Stimulated activated CD4-positive, alpha-beta T cell treated with anti-CD3 and anti-CD28 coated beads, Interleukin-12 subunit alpha, Interleukin-12 subunit beta, amount 100 ng/mL, for 24 hours (primary cell): ENCODE results near the gene MALAT1.

Experiments
- DNase-seq, 2 experiments: peaks; one replicate each; pipeline ENCODE4 v3.0.0-alpha.2; 2020; ENCODE audit warnings: low read depth in 2 of 2

MALAT1 gene

DNA sequence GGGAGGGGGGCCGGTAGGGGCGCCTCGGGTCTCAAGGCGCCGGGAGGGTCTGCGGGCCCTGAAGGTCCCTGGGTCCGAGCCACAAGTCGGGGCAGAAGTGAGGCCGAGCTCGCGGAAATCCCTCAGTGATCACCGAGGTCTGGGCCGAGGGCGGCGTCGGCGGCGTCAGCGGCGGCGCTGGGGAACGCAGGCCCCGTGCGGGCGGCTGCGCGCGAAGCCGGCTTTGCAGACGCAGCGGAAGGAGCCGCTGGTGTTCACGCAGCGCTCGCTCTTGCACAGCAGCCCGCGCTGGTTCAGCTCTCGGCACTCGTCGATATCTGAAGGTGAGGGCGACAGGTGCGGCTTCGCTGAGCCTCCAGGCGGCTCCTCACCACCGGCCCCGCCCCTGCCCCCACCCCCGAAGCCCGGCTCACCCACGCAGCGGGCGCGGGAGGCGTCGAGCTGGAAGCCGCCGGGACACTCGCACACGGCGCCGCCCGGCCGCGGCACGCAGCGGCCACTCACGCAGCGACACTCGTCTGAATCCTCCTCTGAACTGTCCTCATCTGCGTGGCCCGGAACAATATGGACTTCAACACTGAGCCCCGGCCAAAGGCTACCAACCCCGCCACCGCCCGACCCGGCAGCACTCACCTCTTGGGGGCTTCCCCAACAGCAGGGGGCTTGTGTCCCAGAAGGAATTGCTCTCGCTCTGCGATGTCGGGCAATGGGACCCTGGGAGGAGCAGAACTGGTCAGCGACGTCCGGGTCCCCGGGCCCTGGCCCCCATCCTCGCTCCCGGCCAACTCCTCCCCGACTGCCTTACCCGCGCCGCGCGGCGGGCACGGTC is 40.3 kb downstream of the MALAT1 start:
- no peak for DNase-seq

DNA sequence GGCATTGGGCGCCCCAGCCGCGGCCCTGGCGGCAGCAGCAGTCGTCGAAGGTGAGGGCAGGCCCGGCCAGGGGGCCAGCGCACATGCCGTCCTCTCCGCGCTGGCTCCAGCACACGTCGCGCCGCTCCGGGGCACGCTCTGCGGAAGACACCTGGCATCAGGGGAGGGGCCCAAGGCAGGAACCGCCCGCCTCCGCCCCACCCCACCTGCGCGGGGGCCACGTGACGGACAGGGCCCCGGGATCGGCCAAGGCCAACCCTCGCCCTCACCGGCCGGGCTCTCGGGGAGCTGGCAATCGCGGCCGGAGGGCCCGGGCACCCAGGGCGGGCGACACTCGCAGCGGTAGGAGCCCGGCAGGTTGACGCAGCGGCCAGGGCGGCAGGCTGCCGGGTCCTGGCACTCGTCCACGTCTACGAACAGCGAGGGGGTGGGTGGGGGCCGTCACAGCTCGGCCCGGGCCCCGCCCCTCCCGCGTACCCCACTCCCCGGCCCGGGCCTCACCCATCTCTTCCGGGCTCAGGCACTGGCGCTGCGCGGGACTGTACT is 41.0 kb downstream of the MALAT1 start:
- DNase-seq: no peak

DNA sequence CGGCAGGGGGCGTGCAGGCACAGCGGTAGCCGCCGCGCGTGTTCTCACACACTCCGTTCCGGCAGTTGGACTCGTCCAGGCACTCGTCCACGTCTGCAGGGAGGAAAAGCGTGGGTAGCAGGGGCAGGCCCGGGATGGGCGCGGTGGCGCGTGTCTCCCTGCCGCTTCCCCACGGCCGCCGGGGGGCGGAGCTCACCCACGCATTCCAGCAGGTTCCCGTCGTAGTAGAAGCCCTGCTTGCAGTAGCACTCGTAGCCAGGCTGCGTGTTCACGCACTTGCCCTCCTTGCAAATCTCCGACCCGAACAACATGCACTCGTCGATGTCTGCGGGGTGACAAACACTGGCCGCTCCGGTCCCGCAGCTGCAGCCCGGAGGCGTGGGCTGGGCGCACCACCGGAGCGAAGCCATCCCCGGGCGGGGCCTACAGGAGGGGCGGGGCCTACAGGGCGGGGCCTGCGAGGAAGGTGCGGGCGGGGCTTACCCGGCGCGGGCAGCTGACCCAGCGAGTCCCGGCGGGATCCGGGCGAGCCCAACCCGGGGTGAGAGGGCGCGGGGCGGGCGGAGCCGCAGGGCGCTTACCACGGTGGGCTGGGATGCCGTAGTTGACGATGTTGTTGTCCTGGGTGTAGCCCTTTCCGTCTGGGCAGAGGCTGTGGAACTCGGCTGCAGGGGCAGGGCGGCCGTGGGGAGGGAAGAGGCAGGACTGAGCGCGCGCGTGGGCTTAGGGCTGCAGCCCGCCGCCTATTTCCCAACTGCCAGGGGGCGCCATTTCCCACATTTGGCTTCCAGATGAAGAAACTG is 41.6 kb downstream of the MALAT1 start:
- peak; percentile 75 to 86 for DNase-seq

DNA sequence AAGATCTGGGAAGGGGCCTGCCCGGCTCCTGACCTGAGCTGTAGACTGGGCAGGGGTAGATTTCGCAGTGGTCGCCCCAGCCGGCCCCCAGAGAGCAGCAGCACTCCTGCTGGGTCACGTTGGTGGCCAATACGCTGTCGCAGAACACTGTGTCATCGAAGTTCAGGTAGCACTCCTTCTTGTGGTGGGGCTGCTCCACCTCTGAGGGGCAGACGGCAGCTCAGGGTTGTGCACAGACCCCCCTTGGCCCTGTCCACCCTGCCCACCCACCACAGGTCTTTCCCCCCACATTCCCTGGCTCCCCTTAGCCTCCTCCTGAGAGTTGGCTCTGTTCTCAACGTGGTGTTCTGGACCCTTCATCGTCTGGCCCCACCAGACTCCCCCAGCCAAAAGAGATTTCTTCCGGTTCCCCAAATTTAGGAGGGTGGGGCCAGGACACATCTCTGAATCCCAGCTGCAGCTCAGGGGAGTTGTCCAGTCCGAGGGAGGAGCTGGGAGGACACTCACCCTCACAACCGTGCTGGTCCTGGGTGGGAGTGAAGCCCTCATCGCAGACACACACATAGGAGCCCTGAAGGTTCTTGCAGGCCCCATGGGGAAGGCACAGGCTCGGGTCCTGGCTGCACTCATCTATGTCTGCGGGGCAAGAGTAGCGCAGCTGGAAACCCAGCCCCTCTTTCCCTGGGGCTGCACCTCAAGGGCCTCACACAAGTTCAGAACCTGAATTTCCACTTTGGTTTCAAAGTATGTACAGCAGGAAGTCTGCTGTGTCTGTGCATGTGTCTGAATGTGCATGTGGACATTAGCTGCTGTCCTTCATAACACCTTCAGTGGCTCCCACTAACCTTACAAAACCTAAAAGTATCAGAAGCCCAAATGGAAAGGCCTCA is 42.5 kb downstream of the MALAT1 start:
- no peak for DNase-seq

DNA sequence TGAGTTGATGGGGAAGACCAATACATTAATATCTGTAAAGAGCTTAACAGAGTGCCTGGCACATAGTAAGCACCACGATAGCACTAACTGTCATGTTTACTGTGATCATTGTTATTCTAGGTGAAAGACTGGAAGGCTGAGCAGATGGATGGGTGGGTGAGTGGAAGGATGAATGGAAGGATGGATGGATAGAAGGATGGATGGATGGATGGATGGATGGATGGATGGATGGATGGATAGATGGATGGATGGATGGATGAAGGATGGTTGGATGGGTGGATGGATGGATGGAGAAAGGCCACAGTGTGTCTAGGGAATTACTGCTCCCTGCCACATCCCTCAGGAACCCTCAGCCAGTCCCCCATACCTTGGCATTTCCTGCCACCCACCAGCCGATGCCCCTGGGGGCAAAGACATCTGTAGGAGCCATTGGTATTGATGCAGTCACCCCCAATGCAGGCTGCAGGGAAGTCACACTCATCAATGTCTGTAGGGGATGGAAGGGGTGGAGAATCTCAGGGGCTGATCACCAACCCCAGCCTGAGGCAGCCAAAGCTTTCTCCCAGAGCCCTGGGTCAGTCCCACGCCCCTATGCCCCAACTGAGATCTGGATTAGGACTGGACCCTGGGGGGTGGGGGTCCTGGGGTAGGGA is 44.0 kb downstream of the MALAT1 start:
- DNase-seq: no peak

DNA sequence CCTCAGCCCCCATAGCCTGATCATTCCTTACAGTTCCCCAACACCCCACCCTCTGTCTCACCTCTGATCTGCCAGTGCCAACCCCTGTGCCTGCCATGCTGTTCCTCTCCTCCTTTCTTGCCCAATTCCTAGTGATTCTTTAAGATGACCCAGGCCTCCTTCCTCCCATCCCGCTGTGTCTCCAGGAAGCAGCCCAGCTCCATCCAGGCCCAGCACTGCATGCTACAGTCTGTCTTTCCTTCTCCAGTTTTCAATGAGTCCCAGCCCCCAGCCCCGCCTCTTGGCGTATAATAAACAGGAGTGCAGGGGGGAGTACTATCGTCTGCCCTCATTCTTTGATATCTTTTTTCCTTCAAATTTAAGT is 47.0 kb downstream of the MALAT1 start:
- no peak for DNase-seq

DNA sequence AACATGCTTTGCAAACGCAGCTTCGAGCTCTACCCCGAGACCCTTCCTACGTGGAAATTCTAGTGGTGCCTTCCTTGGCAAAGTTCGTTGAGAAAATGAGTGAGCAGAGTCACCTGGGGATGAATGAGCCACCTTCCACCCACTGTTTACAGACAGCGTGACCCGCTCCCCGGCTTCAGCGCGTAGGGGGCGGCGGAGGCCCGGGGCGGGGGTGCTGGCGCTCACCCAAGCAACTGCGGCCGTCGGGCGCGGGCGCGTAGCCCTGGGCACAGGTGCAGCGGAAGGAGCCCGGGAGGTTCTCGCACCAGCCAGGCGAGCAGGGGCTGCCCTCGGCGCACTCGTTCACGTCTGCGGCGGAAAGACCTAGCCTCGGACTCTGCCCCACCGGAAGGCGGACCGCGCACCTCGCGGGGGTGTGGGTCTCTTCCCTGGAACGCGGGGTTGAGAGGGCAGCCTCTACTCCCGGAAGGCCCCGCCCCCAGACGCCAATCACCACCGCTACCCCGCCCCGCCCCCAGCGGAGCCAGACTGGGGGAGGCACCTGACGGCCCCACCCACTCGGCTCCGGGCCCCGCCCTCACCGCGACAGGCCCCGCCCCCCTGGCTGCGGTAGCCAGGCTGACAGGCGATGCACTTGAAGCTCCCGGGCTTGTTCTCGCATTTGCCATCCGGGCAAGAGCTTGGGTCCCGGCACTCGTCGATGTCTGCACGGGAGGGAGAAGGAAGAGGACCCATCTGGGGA is 47.5 kb downstream of the MALAT1 start:
- DNase-seq: peak; percentile 94 to 99

DNA sequence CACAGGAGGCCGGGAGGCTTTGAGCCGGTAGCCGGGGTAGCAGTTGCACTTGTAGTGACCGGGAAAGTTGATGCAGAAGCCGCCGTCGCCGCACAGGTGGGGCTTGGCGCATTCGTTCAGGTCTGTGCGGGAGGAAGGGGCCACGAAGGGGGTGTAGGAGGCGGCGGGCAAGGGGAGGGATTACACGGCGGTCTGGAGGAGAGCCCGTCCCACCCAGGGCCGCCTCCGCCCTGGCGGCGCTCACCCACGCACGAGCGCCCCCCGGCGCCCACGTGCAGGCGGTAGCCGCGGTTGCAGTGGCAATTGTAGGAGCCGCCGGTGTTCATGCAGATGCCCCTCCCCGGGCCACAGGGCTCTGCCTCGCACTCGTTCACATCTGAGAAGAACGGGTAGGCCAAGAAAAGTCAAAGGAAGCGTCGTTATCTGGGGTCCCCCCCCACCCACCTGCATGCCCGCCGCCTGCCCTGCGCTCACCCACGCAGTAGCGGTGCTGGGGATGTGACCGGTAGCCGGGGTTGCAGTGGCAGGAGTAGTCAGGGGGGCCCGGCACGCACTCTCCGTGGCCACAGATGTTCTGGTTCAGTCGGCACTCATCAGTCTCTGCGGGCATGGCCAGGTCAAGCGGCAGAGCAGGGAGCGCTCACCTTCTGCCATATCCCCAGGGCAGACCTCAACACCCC is 48.7 kb downstream of the MALAT1 start:
- no peak for DNase-seq

DNA sequence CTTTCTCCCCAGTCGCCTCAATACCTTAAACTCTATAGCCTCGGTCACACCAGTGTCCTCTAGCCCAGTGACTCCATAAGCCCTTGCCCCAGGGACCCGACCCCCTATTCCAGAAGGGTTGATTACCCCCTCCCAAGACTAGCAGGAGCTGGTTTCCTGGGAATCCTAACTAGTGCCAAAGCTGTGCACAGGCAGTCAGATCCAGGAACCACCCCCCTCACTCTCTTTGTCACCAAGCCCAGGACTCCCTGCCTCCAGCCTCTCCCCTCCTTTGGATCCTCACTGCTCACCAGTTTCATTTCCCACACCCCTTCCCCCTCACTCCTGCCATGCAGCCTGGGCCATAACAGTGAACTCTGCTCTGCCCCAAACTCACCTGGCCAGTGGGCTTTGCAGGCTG is 49.5 kb downstream of the MALAT1 start:
- no peak for DNase-seq

DNA sequence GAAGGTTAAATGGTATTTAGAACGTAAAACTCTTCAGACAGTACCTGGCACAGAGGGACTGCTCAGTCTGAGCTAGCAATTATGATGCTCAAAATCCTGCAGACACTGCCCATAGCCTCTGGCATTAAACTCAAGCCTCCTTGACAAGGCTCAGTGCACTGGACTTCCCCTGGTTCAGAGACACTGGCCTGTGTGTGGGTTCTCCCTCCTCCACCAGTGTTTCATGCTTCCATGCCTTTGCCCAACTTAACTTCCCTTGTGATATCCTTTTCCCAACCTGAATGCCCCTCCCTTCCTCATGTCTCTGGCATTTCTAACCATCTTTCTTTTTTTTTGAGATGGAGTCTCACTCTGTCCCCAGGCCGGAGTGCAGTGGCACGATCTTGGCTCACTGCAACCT is 50.3 kb downstream of the MALAT1 start:
- DNase-seq: no peak

DNA sequence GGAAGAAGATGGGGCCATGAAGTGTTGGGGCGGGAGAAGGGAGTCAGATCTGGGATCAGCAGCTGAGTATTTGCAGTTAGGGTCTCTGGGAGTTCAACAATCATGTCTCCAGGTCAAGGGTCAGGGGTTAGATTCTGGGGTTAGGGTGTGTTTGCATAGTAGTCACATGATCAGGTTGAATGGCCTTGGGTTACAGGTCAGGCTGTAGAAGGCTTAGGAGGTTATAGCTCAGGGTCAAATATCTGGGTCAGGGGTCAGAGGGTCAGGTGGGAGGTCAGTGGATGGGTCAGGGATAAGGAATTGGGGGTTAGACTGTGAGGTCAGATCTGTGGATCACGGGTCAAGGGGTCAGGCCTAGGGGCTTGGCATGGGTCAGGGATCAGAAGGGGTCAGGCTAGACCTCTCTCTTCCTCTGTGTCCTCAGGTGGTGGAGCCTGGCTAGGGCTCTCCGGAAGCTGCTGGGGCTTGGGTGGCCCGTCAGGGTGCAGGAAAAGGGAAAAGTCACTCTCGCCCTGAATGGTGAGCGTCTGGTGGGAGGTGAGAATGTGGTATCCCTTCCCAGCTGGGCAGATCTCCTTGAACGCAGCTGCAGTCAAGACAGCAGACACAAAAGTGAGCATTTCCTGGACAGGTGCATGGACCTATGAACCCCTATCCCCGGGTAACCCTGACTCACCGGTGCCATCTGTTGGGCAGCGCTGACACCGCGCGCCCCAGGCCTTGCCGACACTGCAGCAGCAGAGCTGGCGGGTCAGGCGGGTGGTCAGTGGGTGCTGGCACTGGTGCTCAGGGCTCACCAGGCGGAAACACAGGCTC is 52.9 kb downstream of the MALAT1 start:
- DNase-seq: peak in 1 of 2 experiments; percentile 47

DNA sequence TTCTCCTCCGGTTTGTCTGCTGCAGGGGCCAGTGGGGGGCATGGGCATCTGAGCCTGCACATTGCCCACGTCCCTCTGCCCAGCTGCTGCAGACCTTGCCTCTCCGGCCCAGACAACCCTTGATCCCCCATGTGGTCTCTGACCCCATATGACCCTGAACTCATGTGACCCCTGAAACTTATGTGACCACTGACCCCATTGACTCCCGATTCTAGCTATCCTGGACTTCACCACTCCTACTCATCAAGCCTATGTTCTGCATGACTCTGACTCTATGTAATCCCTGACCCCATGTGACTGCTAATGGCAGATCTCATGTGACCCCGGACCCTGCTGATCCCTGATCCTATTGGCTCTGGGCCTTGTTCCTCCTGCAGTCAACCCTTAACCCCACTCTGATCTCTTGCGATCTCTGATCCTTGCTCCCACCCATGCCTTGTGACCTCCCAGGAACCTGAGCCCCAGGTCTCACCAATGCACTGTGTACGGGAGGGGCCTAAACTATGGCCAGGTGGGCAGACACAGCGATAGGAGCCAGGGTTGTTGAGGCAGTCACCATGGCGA is 53.6 kb downstream of the MALAT1 start:
- no peak for DNase-seq

DNA sequence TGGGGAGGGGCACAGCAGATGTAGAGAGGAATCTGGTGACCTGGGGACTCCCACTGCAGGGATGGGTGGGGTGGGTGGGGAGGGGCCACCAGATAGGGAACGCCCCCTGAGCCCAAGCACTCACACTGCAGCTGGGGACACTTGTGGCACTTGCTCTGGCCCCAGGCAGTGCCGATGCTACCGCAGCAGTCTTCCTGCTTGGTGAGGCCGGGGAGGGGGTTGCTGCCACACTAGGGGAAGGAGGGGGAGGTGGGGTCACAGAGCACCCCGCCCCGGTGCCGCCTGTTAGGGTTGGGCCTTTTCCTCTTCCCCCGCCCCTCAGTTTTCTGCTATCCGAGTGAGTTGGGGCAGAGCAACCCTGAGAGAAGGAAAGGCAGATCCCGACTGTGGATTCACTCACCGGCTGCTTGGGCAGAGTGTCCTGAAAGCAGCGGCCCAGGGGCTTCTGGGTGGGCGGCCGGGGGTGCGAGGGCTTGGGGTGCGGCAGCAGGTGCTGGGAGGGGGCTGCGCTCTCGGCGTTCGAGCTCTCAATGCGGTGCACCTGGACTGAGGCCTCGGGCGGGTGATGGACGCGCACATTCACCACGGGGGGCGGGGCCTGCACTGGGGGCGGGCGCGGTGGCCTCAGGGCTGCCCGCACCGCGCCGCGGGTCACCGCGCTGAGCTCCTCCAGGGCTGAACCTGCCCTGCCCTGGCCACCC is 54.6 kb downstream of the MALAT1 start:
- peak in 1 of 2 experiments; percentile 60 for DNase-seq

DNA sequence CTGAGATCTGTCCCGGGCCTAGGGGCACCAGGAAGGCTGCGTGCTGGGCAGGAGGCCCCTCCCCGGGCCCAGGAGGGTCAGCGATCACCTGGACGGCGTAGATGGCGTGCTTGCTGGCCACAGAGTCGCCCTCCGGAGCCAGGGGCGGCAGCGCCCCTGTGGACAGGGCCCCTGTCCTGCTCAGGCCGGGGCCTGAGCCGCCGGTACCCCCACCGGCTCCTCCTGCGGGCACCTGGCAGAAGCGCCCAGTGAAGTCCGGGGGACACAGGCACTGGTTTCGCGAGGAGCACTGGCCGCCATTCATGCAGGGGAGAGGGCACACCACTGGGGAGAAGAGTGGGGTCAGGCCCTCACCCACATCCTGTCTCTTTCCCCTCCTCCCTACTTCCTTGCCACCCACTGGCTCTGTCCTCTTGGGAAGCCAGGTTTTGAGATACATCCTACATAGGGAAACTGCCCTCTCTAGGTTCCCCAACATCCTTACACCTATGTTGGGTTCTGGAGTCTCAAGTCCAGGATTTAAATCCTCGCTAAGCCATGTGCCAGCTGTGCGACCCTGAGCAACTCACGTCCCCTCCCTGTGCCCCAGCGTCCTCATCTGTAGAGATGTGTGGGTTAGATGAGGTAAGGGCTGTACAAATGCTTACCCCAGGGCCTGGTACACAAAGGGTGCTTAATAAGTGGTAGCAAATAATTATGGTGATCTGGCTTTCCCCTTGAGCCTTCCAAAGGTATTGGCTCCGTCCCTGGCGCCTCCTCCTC is 55.4 kb downstream of the MALAT1 start:
- DNase-seq: no peak

DNA sequence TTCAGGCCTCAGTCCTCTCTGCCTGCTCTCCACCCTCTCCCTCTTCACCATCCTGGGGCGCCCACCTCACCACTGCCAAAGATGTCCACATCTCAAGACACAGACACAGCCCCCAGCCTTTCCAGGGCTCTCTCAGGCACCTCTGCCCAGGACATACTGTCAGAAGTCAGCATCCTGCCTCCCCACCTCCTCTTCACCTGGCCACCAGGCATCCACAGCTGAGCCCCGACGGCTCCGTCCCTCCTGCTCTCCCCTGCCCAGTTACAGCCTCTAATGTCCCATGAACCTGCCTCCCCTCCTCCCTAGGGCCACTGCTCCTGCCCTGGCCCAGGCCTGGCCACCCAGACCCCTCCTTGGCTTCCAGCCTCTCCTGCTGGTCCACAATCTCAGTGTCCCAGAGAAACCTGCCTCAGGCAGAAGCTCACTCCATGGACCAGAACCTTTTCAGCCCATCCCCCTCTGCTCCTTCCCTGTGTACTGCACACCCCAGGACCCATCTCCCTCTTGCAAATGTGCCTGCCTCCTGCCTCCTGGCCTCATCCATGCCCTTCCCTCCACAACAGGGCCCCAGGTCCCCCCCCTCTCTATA is 56.1 kb downstream of the MALAT1 start:
- no peak for DNase-seq

DNA sequence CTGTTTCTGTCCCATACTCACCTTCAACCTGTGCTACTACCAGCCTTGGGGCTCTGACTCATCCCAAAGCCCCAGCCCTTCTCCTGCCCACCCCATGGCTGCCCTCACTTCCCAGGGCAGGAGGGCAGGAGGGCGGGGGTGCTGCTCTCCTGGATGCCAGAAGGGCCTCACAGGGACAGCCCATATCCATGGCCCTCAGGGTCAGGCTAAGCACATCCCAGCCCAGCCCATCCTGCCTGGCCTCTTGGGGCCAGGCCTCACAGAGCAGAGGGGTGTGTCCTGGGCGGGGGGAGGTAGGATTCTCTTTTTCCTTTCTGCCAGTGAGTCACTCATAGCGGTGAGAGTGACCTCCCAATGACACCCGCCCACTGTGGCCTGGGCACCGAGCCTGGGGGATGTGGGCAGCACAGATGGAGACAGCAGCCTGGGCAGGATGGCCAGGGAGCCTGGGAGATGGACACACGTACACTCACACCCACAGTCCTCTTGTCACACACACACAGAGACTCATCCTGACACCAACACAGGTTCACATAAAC is 56.9 kb downstream of the MALAT1 start:
- no peak for DNase-seq
